ENCODE results near the gene PEX14.

The PEX14 gene

GRCh38 chr1:10515976-10516750 is 41.4 kb downstream of the PEX14 start:
- no peak for DNase-seq (ENCODE audit: low read depth in 3 of 3, low spot score in 1 of 3)

- DNase-seq (ENCODE audit: low read depth in 3 of 3, low spot score in 1 of 3), result no peak
Measured at GRCh38 chr1:10516925-10517676, 42.4 kb downstream of the PEX14 start.

- no peak for DNase-seq (ENCODE audit: low read depth in 3 of 3, low spot score in 1 of 3)
Measured at GRCh38 chr1:10517677-10517982, 42.9 kb downstream of the PEX14 start.

- no peak for DNase-seq (ENCODE audit: low read depth in 3 of 3, low spot score in 1 of 3)
Measured at GRCh38 chr1:10519016-10519417, 44.3 kb downstream of the PEX14 start.

GRCh38 chr1:10520497-10520896 is 45.7 kb downstream of the PEX14 start:
- no peak for DNase-seq (ENCODE audit: low read depth in 3 of 3, low spot score in 1 of 3)

- no peak for DNase-seq (ENCODE audit: low read depth in 3 of 3, low spot score in 1 of 3)
Measured at GRCh38 chr1:10520952-10521351, 46.2 kb downstream of the PEX14 start.

- no peak for DNase-seq (ENCODE audit: low read depth in 3 of 3, low spot score in 1 of 3)
Measured at GRCh38 chr1:10521537-10522157, 46.9 kb downstream of the PEX14 start.

- DNase-seq (ENCODE audit: low read depth in 3 of 3, low spot score in 1 of 3), result no peak
Measured at GRCh38 chr1:10522322-10522860, 47.6 kb downstream of the PEX14 start.

- no peak for DNase-seq (ENCODE audit: low read depth in 3 of 3, low spot score in 1 of 3)
Measured at GRCh38 chr1:10525208-10525607, 50.5 kb downstream of the PEX14 start.

- no peak for DNase-seq (ENCODE audit: low read depth in 3 of 3, low spot score in 1 of 3)
Measured at GRCh38 chr1:10528066-10529014, 53.6 kb downstream of the PEX14 start.

- DNase-seq (ENCODE audit: low read depth in 3 of 3, low spot score in 1 of 3), result no peak
Measured at GRCh38 chr1:10529091-10529490, 54.3 kb downstream of the PEX14 start.

GRCh38 chr1:10529765-10530164 is 55.0 kb downstream of the PEX14 start:
- no peak for DNase-seq (ENCODE audit: low read depth in 3 of 3, low spot score in 1 of 3)

GRCh38 chr1:10530281-10530740 is 55.6 kb downstream of the PEX14 start:
- DNase-seq (ENCODE audit: low read depth in 3 of 3, low spot score in 1 of 3), result no peak

- DNase-seq (ENCODE audit: low read depth in 3 of 3, low spot score in 1 of 3), result no peak
Measured at GRCh38 chr1:10530756-10531495, 56.2 kb downstream of the PEX14 start.

- DNase-seq (ENCODE audit: low read depth in 3 of 3, low spot score in 1 of 3), result no peak
Measured at GRCh38 chr1:10532362-10532761, 57.6 kb downstream of the PEX14 start.

GRCh38 chr1:10534519-10534918 is 59.8 kb downstream of the PEX14 start:
- DNase-seq (ENCODE audit: low read depth in 3 of 3, low spot score in 1 of 3), result no peak

GRCh38 chr1:10536133-10536770 is 61.5 kb downstream of the PEX14 start:
- DNase-seq (ENCODE audit: low read depth in 3 of 3, low spot score in 1 of 3), result no peak

- DNase-seq (ENCODE audit: low read depth in 3 of 3, low spot score in 1 of 3), result no peak
Measured at GRCh38 chr1:10537082-10537766, 62.5 kb downstream of the PEX14 start.
